Mucosa of stomach (tissue), 1 donor: ENCODE measurements around the gene COA8.

Experiments used
- H3K27me3 ChIP-seq: one replicate; pipeline ENCODE4 v1.7.0; 2013; ENCODE audit warnings: mild to moderate bottlenecking, low read length; ENCODE audit not compliant: control insufficient read depth, insufficient read depth
- H3K36me3 ChIP-seq: one replicate; pipeline ENCODE4 v1.7.0; 2013; ENCODE audit warnings: low read length; ENCODE audit not compliant: control insufficient read depth, insufficient read depth
- H3K4me1 ChIP-seq: one replicate; pipeline ENCODE4 v1.7.0; 2013; ENCODE audit warnings: mild to moderate bottlenecking, low read length; ENCODE audit not compliant: control insufficient read depth, insufficient read depth
- H3K4me3 ChIP-seq: one replicate; pipeline ENCODE4 v1.7.0; 2013; ENCODE audit warnings: low read length
- H3K9ac ChIP-seq: one replicate; pipeline ENCODE4 v1.7.0; 2013; ENCODE audit warnings: mild to moderate bottlenecking, low read length, moderate library complexity
- H3K9me3 ChIP-seq: one replicate; pipeline ENCODE4 v1.7.0; 2013; ENCODE audit warnings: mild to moderate bottlenecking, low read length, moderate library complexity; ENCODE audit not compliant: control insufficient read depth
- donor health status: Pancreatic carcinoma.

The COA8 gene

DNA sequence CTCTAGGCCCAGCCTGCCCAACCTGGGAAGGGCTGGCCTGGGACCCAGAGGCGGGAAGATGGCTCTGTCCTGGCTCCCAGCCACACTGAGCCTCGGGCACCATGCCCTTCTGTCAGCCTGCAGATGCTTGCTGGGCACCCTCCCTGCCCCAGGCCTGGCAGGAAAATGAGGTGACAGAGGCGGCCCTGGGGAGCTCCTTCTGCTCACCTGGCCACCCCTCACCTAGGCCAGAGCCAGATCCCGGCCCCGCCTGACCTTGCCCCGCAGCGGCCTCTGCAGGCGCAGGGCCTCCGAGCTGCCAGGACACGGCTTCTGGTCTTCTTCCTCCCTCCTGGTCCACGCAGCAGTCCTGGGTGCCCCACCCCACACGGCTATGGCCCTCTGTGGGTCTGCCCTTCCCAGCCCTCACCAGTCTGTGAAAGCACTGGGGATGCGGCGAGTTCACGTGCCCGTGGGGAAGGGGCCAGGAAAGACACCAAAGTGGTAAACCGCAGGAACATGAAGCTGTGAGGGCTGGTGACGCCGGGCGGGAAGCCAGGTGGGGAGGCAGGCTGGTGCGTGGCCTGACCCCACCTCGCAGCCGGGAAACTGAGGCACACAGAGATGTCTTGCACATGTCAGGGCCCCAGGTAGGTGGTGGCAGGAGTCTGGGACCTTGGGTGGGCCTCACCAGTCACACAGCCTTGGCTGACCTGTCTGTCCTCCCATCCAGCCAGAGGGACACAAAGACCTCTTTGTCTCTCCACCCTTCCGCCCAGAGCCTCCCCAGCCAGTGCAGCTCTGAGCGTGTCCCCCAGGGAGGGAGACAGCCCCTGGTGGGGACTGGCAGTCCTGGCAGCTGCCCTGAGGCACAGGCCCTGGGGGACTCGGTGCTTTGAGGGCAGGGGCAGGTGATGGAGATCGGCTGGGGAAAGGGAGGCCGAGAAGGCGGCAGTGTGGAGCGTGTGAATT lies 13.1 kb upstream of the COA8 start:
- Histone ChIP-seq H3K9ac (peak overlapping the region; percentile 9), H3K36me3 (no peaks in the 10 kb centered on the region), H3K4me3 (no peak overlapping the region), H3K9me3 (no peaks in the 10 kb centered on the region), H3K4me1 (peaks cover 22% of the 10 kb centered on the region), H3K27me3 (no peaks in the 10 kb centered on the region)

- Histone ChIP-seq H3K9me3 (no peaks in the 10 kb centered on the region), H3K9ac (peak overlapping the region; percentile 9), H3K27me3 (no peaks in the 10 kb centered on the region), H3K4me3 (no peak overlapping the region), H3K36me3 (no peaks in the 10 kb centered on the region), H3K4me1 (peaks cover 25% of the 10 kb centered on the region)
Measured at GRCh38 chr14:103550451-103551337, 12.1 kb upstream of the COA8 start.

GRCh38 chr14:103551338-103551762 lies 11.4 kb upstream of the COA8 start:
- Histone ChIP-seq H3K36me3 (no peaks in the 10 kb centered on the region), H3K9ac (no peak overlapping the region), H3K4me3 (no peak overlapping the region), H3K4me1 (peaks cover 25% of the 10 kb centered on the region), H3K27me3 (no peaks in the 10 kb centered on the region), H3K9me3 (no peaks in the 10 kb centered on the region)

- Histone ChIP-seq H3K9me3 (no peaks in the 10 kb centered on the region), H3K4me1 (peaks cover 19% of the 10 kb centered on the region), H3K36me3 (no peaks in the 10 kb centered on the region), H3K9ac (no peak overlapping the region), H3K4me3 (no peak overlapping the region), H3K27me3 (no peaks in the 10 kb centered on the region)
Measured at GRCh38 chr14:103552011-103552845, 10.5 kb upstream of the COA8 start.

GRCh38 chr14:103552846-103553210 lies 9.9 kb upstream of the COA8 start:
- no peak overlapping the region for H3K9ac ChIP-seq
- H3K4me1 ChIP-seq, result peaks cover 19% of the 10 kb centered on the region

DNA sequence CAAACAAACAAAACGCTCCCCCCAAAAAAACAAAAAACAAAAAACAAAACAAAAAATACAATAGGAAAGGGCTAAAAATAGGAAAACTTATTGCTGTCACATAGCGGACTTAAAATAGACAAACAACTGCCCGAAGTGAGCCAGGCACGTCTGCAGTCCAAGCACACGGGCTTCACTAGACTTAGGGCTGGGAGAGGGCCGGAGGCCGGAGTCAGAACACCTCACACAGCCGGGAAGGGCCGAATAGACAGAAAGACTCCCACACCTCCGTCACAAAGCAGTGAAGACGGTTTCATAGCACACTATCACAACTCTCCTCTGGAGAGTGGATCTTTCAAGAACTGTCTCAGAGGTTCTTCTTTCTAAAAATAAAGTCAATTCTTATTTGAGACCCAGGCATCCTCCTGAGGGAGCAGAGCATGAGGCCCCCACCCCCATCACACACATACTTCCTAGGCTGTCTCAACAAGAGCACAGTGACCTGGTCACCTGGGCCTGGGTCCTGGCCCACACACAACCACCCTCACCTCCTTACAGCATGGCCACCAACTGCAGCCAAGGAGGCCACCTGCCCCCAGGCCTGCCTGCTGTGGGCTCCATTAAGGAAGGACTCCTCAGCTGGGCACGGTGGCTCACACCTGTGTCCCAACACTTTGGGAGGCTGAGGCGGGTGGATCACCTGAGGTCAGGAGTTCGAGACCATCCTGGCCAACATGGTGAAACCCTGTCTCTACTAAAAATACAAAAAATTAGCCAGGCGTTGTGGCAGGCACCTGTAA lies 7.0 kb upstream of the COA8 start:
- no peaks in the 10 kb centered on the region for H3K27me3 ChIP-seq
- H3K36me3 ChIP-seq, result peaks cover 4% of the 10 kb centered on the region
- H3K9ac ChIP-seq, result no peak overlapping the region
- H3K4me3 ChIP-seq, result no peak overlapping the region
- H3K9me3 ChIP-seq, result no peaks in the 10 kb centered on the region
- H3K4me1 ChIP-seq, result peaks cover 13% of the 10 kb centered on the region

More at GRCh38 chr14:103552846-103553210, 9.9 kb upstream of the COA8 start:
- H3K9me3 ChIP-seq, result no peaks in the 10 kb centered on the region
- no peaks in the 10 kb centered on the region for H3K36me3 ChIP-seq
- no peak overlapping the region for H3K4me3 ChIP-seq
- no peaks in the 10 kb centered on the region for H3K27me3 ChIP-seq

GRCh38 chr14:103556946-103557758 lies 5.6 kb upstream of the COA8 start:
- no peak overlapping the region for H3K4me3 ChIP-seq
- peaks cover 19% of the 10 kb centered on the region for H3K4me1 ChIP-seq
- H3K27me3 ChIP-seq, result no peaks in the 10 kb centered on the region
- H3K9me3 ChIP-seq, result no peaks in the 10 kb centered on the region
- H3K9ac ChIP-seq, result no peak overlapping the region
- peaks cover 4% of the 10 kb centered on the region for H3K36me3 ChIP-seq

DNA sequence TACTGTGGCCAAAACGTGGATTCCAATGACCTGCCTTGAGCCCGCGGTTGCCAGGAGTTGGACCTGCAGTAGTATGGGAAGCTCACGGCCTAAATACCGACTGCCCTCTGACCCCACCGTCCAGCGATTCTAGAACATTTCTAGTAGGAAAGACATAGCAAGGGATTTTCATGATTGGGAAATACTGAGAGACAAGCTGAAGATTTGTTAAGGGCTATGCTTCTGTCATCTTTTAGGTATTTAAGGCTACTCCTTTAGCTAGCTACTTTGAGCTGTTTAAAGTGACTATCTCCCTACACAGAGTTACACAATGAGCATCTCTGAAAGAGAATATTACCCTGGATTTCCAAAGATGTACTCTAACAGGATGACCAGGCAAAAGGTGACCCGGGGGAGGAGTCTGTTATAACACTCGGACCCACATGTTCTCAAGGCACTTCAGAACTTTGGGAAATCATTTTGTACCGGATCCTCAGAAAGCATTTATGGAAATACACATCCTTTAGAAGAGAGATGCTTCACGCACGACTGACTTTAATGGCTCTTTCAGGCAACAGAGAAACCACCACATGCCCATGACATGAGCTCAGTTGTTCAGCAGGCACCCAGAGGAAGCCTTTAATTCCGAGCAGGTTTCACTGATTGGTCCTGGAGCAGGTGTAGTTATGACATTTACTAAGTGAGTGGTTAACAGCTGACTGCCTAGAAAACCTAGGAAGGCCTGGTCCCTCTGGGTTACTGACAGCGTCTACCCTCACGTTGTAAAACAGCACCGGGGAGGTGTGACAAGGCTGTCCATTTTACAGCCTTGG lies 4.5 kb upstream of the COA8 start:
- H3K4me3 ChIP-seq, result no peak overlapping the region
- no peak overlapping the region for H3K9ac ChIP-seq
- peaks cover 19% of the 10 kb centered on the region for H3K4me1 ChIP-seq
- no peaks in the 10 kb centered on the region for H3K9me3 ChIP-seq
- H3K36me3 ChIP-seq, result peaks cover 4% of the 10 kb centered on the region
- H3K27me3 ChIP-seq, result no peaks in the 10 kb centered on the region

DNA sequence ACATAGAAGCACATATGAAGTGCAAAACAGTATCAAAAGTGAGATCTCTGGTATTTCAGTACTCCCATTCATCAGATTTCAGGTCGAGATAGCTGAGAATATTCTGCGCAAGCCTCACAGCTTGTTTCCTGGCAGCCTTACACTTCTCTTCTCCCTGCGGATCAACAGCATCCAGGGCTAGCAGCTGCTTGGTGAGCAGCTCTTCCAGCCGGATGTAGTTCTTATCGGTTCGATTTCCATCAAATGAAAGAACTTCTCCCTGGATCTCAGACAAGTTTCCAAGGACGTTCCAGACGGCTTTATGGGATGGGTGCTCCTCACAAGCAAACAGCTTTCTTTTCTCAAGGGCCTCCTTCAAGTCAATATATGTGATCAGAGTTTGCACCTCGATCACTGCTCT lies 3.0 kb upstream of the COA8 start:
- Histone ChIP-seq H3K4me3 (no peak overlapping the region), H3K9ac (no peak overlapping the region), H3K36me3 (peaks cover 4% of the 10 kb centered on the region), H3K9me3 (no peaks in the 10 kb centered on the region), H3K4me1 (peaks cover 18% of the 10 kb centered on the region), H3K27me3 (no peaks in the 10 kb centered on the region)

- Histone ChIP-seq H3K9me3 (no peaks in the 10 kb centered on the region), H3K4me3 (no peak overlapping the region), H3K27me3 (no peaks in the 10 kb centered on the region), H3K4me1 (peaks cover 16% of the 10 kb centered on the region), H3K9ac (peak overlapping the region; percentile 81), H3K36me3 (peaks cover 4% of the 10 kb centered on the region)
Measured at GRCh38 chr14:103560691-103561090, 2.1 kb upstream of the COA8 start.
